ENCODE results near the gene SCN2B. TPM values are rescaled to one million over a fixed set of nuclear protein-coding genes. Genes with fewer than 3 reads are reported as not detected.
"Not testable (repeated sequence)": the region's sequence is repeated elsewhere in the genome, so short reads cannot be mapped to it uniquely, and the experiment has no call there.

The SCN2B gene
- polyA plus RNA-seq, 1 of the 3 experiments (the other 2 are of a cell fraction) = 0.05 TPM

GRCh38 chr11:118193910-118194566, 17.6 kb upstream of the SCN2B start:
- POLR2A ChIA-PET = no interaction called here
- no peak overlapping the region for H3K4me3 ChIP-seq (ENCODE audit: low read depth in 2 of 2, low read length in 1 of 2)
- TF ChIP-seq TCF12 (IDR thresholded peaks at IDR 0.05) = no peak
- no peak overlapping the region for H3K9ac ChIP-seq
- CTCF ChIA-PET = interaction anchor here (1.0 to 3.1 kb wide), 2 partner anchors 23 to 159 kb away, joined by 4 to 9 read pairs; no protein-coding TSS in a partner anchor
- 46% methylated on average over 6 of the region's 6 CpGs for WGBS (ENCODE audit: low lambda C conversion rate)
- H3K9me2 ChIP-seq = no peaks in the 10 kb centered on the region
- peaks cover 26% of the 10 kb centered on the region; the same call in 1 of the 2 replicates for H3K27me3 ChIP-seq (ENCODE audit: insufficient read depth)
- H3K79me2 ChIP-seq (ENCODE audit: insufficient read depth) = no peaks in the 10 kb centered on the region
- no peaks in the 10 kb centered on the region for H3F3A ChIP-seq (replicated peaks; ENCODE audit: insufficient read depth)
- no peak overlapping the region for H3K27ac ChIP-seq (ENCODE audit: low read depth in 2 of 2, low read length in 1 of 2)
- H3K4me1 ChIP-seq (ENCODE audit: control insufficient read depth in 1 of 2, insufficient read depth in 2 of 2, low read depth in 1 of 2, low read length in 1 of 2) = peaks cover 0 to 7% of the 10 kb centered on the region in 2 experiments; a peak in 1 of 4 replicates
- no peaks in the 10 kb centered on the region for H3K9me3 ChIP-seq
- DNase-seq = no peak
- no peaks in the 10 kb centered on the region for H3K36me3 ChIP-seq (replicated peaks in 1 of 2; ENCODE audit: control insufficient read depth in 1 of 2, insufficient read depth in 2 of 2, low read length in 1 of 2)
- no peak overlapping the region for H2AFZ ChIP-seq (ENCODE audit: low read depth)
- H4K20me1 ChIP-seq (ENCODE audit: insufficient read depth) = no peaks in the 10 kb centered on the region
- no peak overlapping the region for H3K4me2 ChIP-seq

GRCh38 chr11:118192817-118193216, 16.4 kb upstream of the SCN2B start:
- H3K27ac ChIP-seq (ENCODE audit: low read depth in 2 of 2, low read length in 1 of 2); DNase-seq; H2AFZ ChIP-seq (ENCODE audit: low read depth); H3K9me2 ChIP-seq; H3K9me3 ChIP-seq; H3K36me3 ChIP-seq (replicated peaks in 1 of 2; ENCODE audit: control insufficient read depth in 1 of 2, insufficient read depth in 2 of 2, low read length in 1 of 2); H3K79me2 ChIP-seq (ENCODE audit: insufficient read depth); H4K20me1 ChIP-seq (ENCODE audit: insufficient read depth); POLR2A ChIA-PET; H3K4me2 ChIP-seq; H3K9ac ChIP-seq; H3F3A ChIP-seq (replicated peaks; ENCODE audit: insufficient read depth); H3K4me3 ChIP-seq (ENCODE audit: low read depth in 2 of 2, low read length in 1 of 2); H3K4me1 ChIP-seq (ENCODE audit: control insufficient read depth in 1 of 2, insufficient read depth in 2 of 2, low read depth in 1 of 2, low read length in 1 of 2); CTCF ChIA-PET: not testable (repeated sequence)
- WGBS (ENCODE audit: low lambda C conversion rate) = 58% methylated on average over 5 of the region's 5 CpGs
- peaks cover 26% of the 10 kb centered on the region; the same call in 1 of the 2 replicates for H3K27me3 ChIP-seq (ENCODE audit: insufficient read depth)

GRCh38 chr11:118190942-118191506, 14.6 kb upstream of the SCN2B start:
- H4K20me1 ChIP-seq (ENCODE audit: insufficient read depth); CTCF ChIA-PET; H2AFZ ChIP-seq (ENCODE audit: low read depth); H3K36me3 ChIP-seq (replicated peaks in 1 of 2; ENCODE audit: control insufficient read depth in 1 of 2, insufficient read depth in 2 of 2, low read length in 1 of 2); H3K27ac ChIP-seq (ENCODE audit: low read depth in 2 of 2, low read length in 1 of 2); H3K4me3 ChIP-seq (ENCODE audit: low read depth in 2 of 2, low read length in 1 of 2); H3K79me2 ChIP-seq (ENCODE audit: insufficient read depth); DNase-seq; POLR2A ChIA-PET; H3K9ac ChIP-seq; H3K9me2 ChIP-seq; H3K9me3 ChIP-seq; H3K4me1 ChIP-seq (ENCODE audit: control insufficient read depth in 1 of 2, insufficient read depth in 2 of 2, low read depth in 1 of 2, low read length in 1 of 2); H3F3A ChIP-seq (replicated peaks; ENCODE audit: insufficient read depth); H3K4me2 ChIP-seq: not testable (repeated sequence)
- WGBS (ENCODE audit: low lambda C conversion rate) = 76% methylated on average over 2 of the region's 2 CpGs
- peaks cover 31% of the 10 kb centered on the region; the same call in 1 of the 2 replicates for H3K27me3 ChIP-seq (ENCODE audit: insufficient read depth)

GRCh38 chr11:118186346-118187107, 10.1 kb upstream of the SCN2B start:
- no peaks in the 10 kb centered on the region for H3K9me3 ChIP-seq
- H3K36me3 ChIP-seq (replicated peaks in 1 of 2; ENCODE audit: control insufficient read depth in 1 of 2, insufficient read depth in 2 of 2, low read length in 1 of 2) = no peaks in the 10 kb centered on the region
- H4K20me1 ChIP-seq (ENCODE audit: insufficient read depth) = no peaks in the 10 kb centered on the region
- H3K4me1 ChIP-seq (ENCODE audit: control insufficient read depth in 1 of 2, insufficient read depth in 2 of 2, low read depth in 1 of 2, low read length in 1 of 2) = no peaks in the 10 kb centered on the region
- POLR2A ChIA-PET = no interaction called here
- H3K79me2 ChIP-seq (ENCODE audit: insufficient read depth) = no peaks in the 10 kb centered on the region
- no peak overlapping the region for H3K4me2 ChIP-seq
- no peak overlapping the region for H2AFZ ChIP-seq (ENCODE audit: low read depth)
- H3K27me3 ChIP-seq (ENCODE audit: insufficient read depth) = peaks cover 27% of the 10 kb centered on the region; the same call in 1 of the 2 replicates
- DNase-seq = no peak
- H3F3A ChIP-seq (replicated peaks; ENCODE audit: insufficient read depth) = no peaks in the 10 kb centered on the region
- no peak overlapping the region for H3K4me3 ChIP-seq (ENCODE audit: low read depth in 2 of 2, low read length in 1 of 2)
- H3K9ac ChIP-seq = no peak overlapping the region
- CTCF ChIA-PET = interaction anchor here (1.1 to 3.1 kb wide), 7 partner anchors 12 to 167 kb away, joined by 3 to 20 read pairs (median 5); no protein-coding TSS in a partner anchor
- TF ChIP-seq MAX (IDR thresholded peaks at IDR 0.05; ENCODE audit: low read depth) (no peak), USF1 (IDR thresholded peaks at IDR 0.05; ENCODE audit: borderline replicate concordance, low read depth) (no peak), RCOR1 (IDR thresholded peaks at IDR 0.05; ENCODE audit: low read length) (no peak), MEF2A (IDR thresholded peaks at IDR 0.05; ENCODE audit: borderline replicate concordance, low read depth) (no peak), NRF1 (IDR thresholded peaks at IDR 0.05; ENCODE audit: low read depth, low read length) (no peak), TEAD4 (IDR thresholded peaks at IDR 0.05; ENCODE audit: borderline replicate concordance, insufficient read depth) (no peak), POLR2AphosphoS5 (IDR thresholded peaks at IDR 0.05; ENCODE audit: low read depth, low read length) (no peak), USF2 (IDR thresholded peaks at IDR 0.05; ENCODE audit: borderline replicate concordance, low read depth, low read length) (no peak), RXRA (IDR thresholded peaks at IDR 0.05; ENCODE audit: borderline replicate concordance, low read depth) (no peak), JUND (IDR thresholded peaks at IDR 0.05) (no peak), TCF12 (IDR thresholded peaks at IDR 0.05) (no peak), NFIC (IDR thresholded peaks at IDR 0.05; ENCODE audit: borderline replicate concordance) (no peak)
- no peaks in the 10 kb centered on the region for H3K9me2 ChIP-seq
- no peak overlapping the region for H3K27ac ChIP-seq (ENCODE audit: low read depth in 2 of 2, low read length in 1 of 2)
- 36% methylated on average over 6 of the region's 6 CpGs for WGBS (ENCODE audit: low lambda C conversion rate)

Data from SK-N-SH (cell line).